Measurements from ENCODE around the gene SLC25A39. TPM values are rescaled to one million over a fixed set of nuclear protein-coding genes. Genes with fewer than 3 reads are reported as not detected.

Gene SLC25A39
- polyA plus RNA-seq, 1 experiment = 84.5 TPM

GRCh38 chr17:44352828-44353671, 28.4 kb upstream of the SLC25A39 start:
- POLR2A ChIA-PET = no interaction called here
- Histone ChIP-seq H3K27me3 (ENCODE audit: control insufficient read depth, insufficient read depth, low read length) (no peaks in the 10 kb centered on the region), H3K36me3 (ENCODE audit: control insufficient read depth, insufficient read depth, low read length) (peaks cover 22% of the 10 kb centered on the region), H3K4me3 (ENCODE audit: low read depth, low read length) (no peak overlapping the region)
- TF ChIP-seq CTCF (IDR thresholded peaks at IDR 0.05; ENCODE audit: insufficient read depth, low read depth, low read length) = no peak
- CTCF ChIA-PET = interaction anchor here (0.6 to 7.1 kb wide), 6 partner anchors 8 to 170 kb away, joined by 3 to 69 read pairs (median 4); partner anchors contain the start of gene FAM171A2
- no peak for DNase-seq (ENCODE audit: low read depth)

- H3K36me3 ChIP-seq (ENCODE audit: control insufficient read depth, insufficient read depth, low read length) = peaks cover 22% of the 10 kb centered on the region
- no peak for TF ChIP-seq CTCF (IDR thresholded peaks at IDR 0.05; ENCODE audit: insufficient read depth, low read depth, low read length)
- no peak for DNase-seq (ENCODE audit: low read depth)
- POLR2A ChIA-PET = no interaction called here
- H3K4me3 ChIP-seq (ENCODE audit: low read depth, low read length) = no peak overlapping the region
- no peaks in the 10 kb centered on the region for H3K27me3 ChIP-seq (ENCODE audit: control insufficient read depth, insufficient read depth, low read length)
- CTCF ChIA-PET = interaction anchor here (1.0 to 7.1 kb wide), 7 partner anchors 9 to 171 kb away, joined by 3 to 69 read pairs (median 6); partner anchors contain the start of gene FAM171A2
These were observed 27.6 kb upstream of the SLC25A39 start for GRCh38 chr17:44351961-44352827.

- TF ChIP-seq CTCF (IDR thresholded peaks at IDR 0.05; ENCODE audit: insufficient read depth, low read depth, low read length) = no peak
- ChIA-PET CTCF (interaction anchor here (1.0 to 7.1 kb wide), 7 partner anchors 10 to 171 kb away, joined by 3 to 69 read pairs (median 6); partner anchors contain the start of gene FAM171A2), POLR2A (no interaction called here)
- DNase-seq (ENCODE audit: low read depth) = no peak
- H3K27me3 ChIP-seq (ENCODE audit: control insufficient read depth, insufficient read depth, low read length) = no peaks in the 10 kb centered on the region
- peaks cover 22% of the 10 kb centered on the region for H3K36me3 ChIP-seq (ENCODE audit: control insufficient read depth, insufficient read depth, low read length)
- no peak overlapping the region for H3K4me3 ChIP-seq (ENCODE audit: low read depth, low read length)
These were observed 26.8 kb upstream of the SLC25A39 start for GRCh38 chr17:44351464-44351863.

- Histone ChIP-seq H3K36me3 (ENCODE audit: control insufficient read depth, insufficient read depth, low read length) (peaks cover 22% of the 10 kb centered on the region), H3K4me3 (ENCODE audit: low read depth, low read length) (no peak overlapping the region), H3K27me3 (ENCODE audit: control insufficient read depth, insufficient read depth, low read length) (no peaks in the 10 kb centered on the region)
- ChIA-PET POLR2A (no interaction called here), CTCF (interaction anchor here (0.8 to 7.1 kb wide), 12 partner anchors 10 to 193 kb away, joined by 3 to 69 read pairs (median 4); partner anchors contain the start of gene FAM171A2)
- no peak for DNase-seq (ENCODE audit: low read depth)
- TF ChIP-seq CTCF (IDR thresholded peaks at IDR 0.05; ENCODE audit: insufficient read depth, low read depth, low read length) = peak; percentile 85
These were observed 26.2 kb upstream of the SLC25A39 start for GRCh38 chr17:44350733-44351226.
